KMS-11 (cell line): ENCODE results near the gene VARS1.
A peak's percentile ranks its signal among the peaks of the same experiment; 100 is the strongest.
"Not testable (repeated sequence)": the region's sequence is repeated elsewhere in the genome, so short reads cannot be mapped to it uniquely, and the experiment has no call there.

Experiments used
- H2AFZ ChIP-seq: fragments of 200-600 bp; sonication (generic); 2 replicates; pipeline ENCODE4 v1.6.1; 2016; ENCODE audit warnings: antibody characterized with exemption, mixed run types, low read depth
- H3K27ac ChIP-seq: fragments of 200-600 bp; sonication (generic); 2 replicates; pipeline ENCODE4 v1.6.1; 2016; ENCODE audit warnings: mild to moderate bottlenecking, mixed run types
- H3K27me3 ChIP-seq: fragments of 200-600 bp; sonication (generic); 2 replicates; pipeline ENCODE4 v1.6.1; 2017; ENCODE audit warnings: mild to moderate bottlenecking, low read depth, mixed run types, moderate library complexity; ENCODE audit not compliant: insufficient read depth
- H3K36me3 ChIP-seq: fragments of 200-600 bp; sonication (generic); 2 replicates; pipeline ENCODE4 v1.6.1; 2017; ENCODE audit warnings: mild to moderate bottlenecking, mixed run types; ENCODE audit not compliant: insufficient read depth
- H3K4me1 ChIP-seq: fragments of 200-600 bp; sonication (generic); 2 replicates; pipeline ENCODE4 v1.6.1; 2016; ENCODE audit warnings: mild to moderate bottlenecking, low read depth, mixed run types; ENCODE audit not compliant: poor library complexity, severe bottlenecking
- H3K4me2 ChIP-seq: fragments of 200-600 bp; sonication (generic); 2 replicates; pipeline ENCODE4 v1.7.0; 2016; ENCODE audit warnings: mild to moderate bottlenecking, mixed run types
- H3K4me3 ChIP-seq: fragments of 200-600 bp; sonication (generic); IDR thresholded peaks from 2 replicates; pipeline ENCODE4 v1.6.1; 2017; ENCODE audit warnings: low read depth, low read length, mixed read lengths; ENCODE audit not compliant: insufficient read depth
- H3K79me2 ChIP-seq: fragments of 200-600 bp; sonication (generic); 2 replicates; pipeline ENCODE4 v1.6.1; 2016; ENCODE audit warnings: low read depth, mixed run types; ENCODE audit not compliant: insufficient read depth
- H3K9ac ChIP-seq: fragments of 200-600 bp; sonication (generic); 2 replicates; pipeline ENCODE4 v1.6.1; 2016; ENCODE audit warnings: mild to moderate bottlenecking, mixed run types
- H4K20me1 ChIP-seq: fragments of 200-600 bp; sonication (generic); 2 replicates; pipeline ENCODE4 v1.6.1; 2016; ENCODE audit warnings: mild to moderate bottlenecking, mixed run types; ENCODE audit not compliant: insufficient read depth
- CTCF ChIP-seq: fragments of 200-600 bp; sonication (generic); conservative IDR thresholded peaks from 2 replicates; pipeline ENCODE4 v1.6.1; 2017; ENCODE audit warnings: low read depth, mild to moderate bottlenecking, antibody characterized with exemption, low read length, moderate library complexity, mixed read lengths

The VARS1 gene

GRCh38 chr6:31806470-31807272, 11.1 kb upstream of the VARS1 start, which contains the start of gene LSM2:
TSS of gene LSM2 (minus strand) at chr6:31806966. CDS start at chr6:31806757, 209 bp downstream.
- Histone ChIP-seq H2AFZ (peak within 1 kb of the TSS; percentile 74; the same call in 1 of the 2 replicates), H3K4me1 (peaks cover 23% of the 10 kb centered on the region)

GRCh38 chr6:31805939-31806469, 10.5 kb upstream of the VARS1 start:
- Histone ChIP-seq H4K20me1 (no peaks in the 10 kb centered on the region), H3K9ac (peak overlapping the region; percentile 79), H3K4me1 (peaks cover 23% of the 10 kb centered on the region), H3K79me2 (peaks cover 18% of the 10 kb centered on the region), H3K27me3 (no peaks in the 10 kb centered on the region), H3K4me2 (peak overlapping the region; percentile 99), H3K4me3 (peak overlapping the region; percentile 44), H3K27ac (peak overlapping the region; percentile 65), H2AFZ (peak overlapping the region; percentile 74; the same call in 1 of the 2 replicates), H3K36me3 (no peaks in the 10 kb centered on the region)
- TF ChIP-seq CTCF = no peak

More at GRCh38 chr6:31806470-31807272, 11.1 kb upstream of the VARS1 start, which contains the start of gene LSM2:
- no peaks in the 10 kb centered on the region for H3K36me3 ChIP-seq
- peak within 1 kb of the TSS; percentile 99 for H3K4me2 ChIP-seq
- no peaks in the 10 kb centered on the region for H3K27me3 ChIP-seq
- peak within 1 kb of the TSS; percentile 65 for H3K27ac ChIP-seq
- H3K9ac ChIP-seq = peak within 1 kb of the TSS; percentile 79
- TF ChIP-seq CTCF = peak; percentile 63; the same call in 1 of the 2 replicates
- H4K20me1 ChIP-seq = no peaks in the 10 kb centered on the region
- peak within 1 kb of the TSS; percentile 44 for H3K4me3 ChIP-seq
- peaks cover 13% of the 10 kb centered on the region for H3K79me2 ChIP-seq

- H3K79me2 ChIP-seq = peaks cover 15% of the 10 kb centered on the region
Observed at GRCh38 chr6:31801031-31801927, 5.7 kb upstream of the VARS1 start.

GRCh38 chr6:31799781-31800180, 4.2 kb upstream of the VARS1 start:
- Histone ChIP-seq H3K36me3 (no peaks in the 10 kb centered on the region), H3K27ac (no peak overlapping the region), H2AFZ (no peak overlapping the region), H3K4me2 (no peak overlapping the region), H3K79me2 (peaks cover 12% of the 10 kb centered on the region), H4K20me1 (no peaks in the 10 kb centered on the region), H3K27me3 (no peaks in the 10 kb centered on the region), H3K4me3 (no peak overlapping the region), H3K9ac (no peak overlapping the region), H3K4me1 (peaks cover 10% of the 10 kb centered on the region)
- TF ChIP-seq CTCF = no peak

More at GRCh38 chr6:31801031-31801927, 5.7 kb upstream of the VARS1 start:
- not testable (repeated sequence) for H2AFZ ChIP-seq, H4K20me1 ChIP-seq, H3K4me2 ChIP-seq, H3K27ac ChIP-seq, H3K27me3 ChIP-seq, H3K36me3 ChIP-seq, H3K4me3 ChIP-seq, H3K9ac ChIP-seq
- peaks cover 17% of the 10 kb centered on the region for H3K4me1 ChIP-seq
